H1 (cell line): ENCODE measurements around the gene ABTB1. TPM values are rescaled to one million over a fixed set of nuclear protein-coding genes. Genes with fewer than 3 reads are reported as not detected.

Experiments used
- CTCF ChIP-seq, 3 experiments: IDR thresholded peaks; 1 replicate in 2 of 3; 2 replicates in 1 of 3; pipeline versions ENCODE4 v1.5.1 to v1.6.1; 2011; ENCODE audit warnings: low read length in 3 of 3, mild to moderate bottlenecking in 3 of 3, inconsistent platforms in 2 of 3, low read depth in 1 of 3, moderate library complexity in 1 of 3; ENCODE audit not compliant: insufficient read depth in 1 of 3; ENCODE audit errors: control extremely low read depth in 1 of 3
- polyA plus RNA-seq, 7 experiments: library from polyadenylated mRNA; depleted of rRNA in 3 of 7; stranded (reverse) in 5 of 7; unstranded in 2 of 7; fragments of >200 nt in 5 of 7; fragments of 200-250 nt in 2 of 7; gene quantifications; 1 replicate in 5 of 7; 2 replicates in 1 of 7; 4 replicates in 1 of 7; pipeline versions ENCODE4 v1.2.1 to v1.2.3, GENCODE V29; 2011 to 2013; ENCODE audit warnings: missing spikeins in 2 of 7, mixed read lengths in 2 of 7
- total RNA-seq: library from RNA; stranded (reverse); fragmentation: NEBNext Ultra II Directional; extraction: Animal tissue kit (Norgen Biotek cat#: 25700); gene quantifications from 2 replicates; pipeline ENCODE4 v1.2.1, GENCODE V29; 2021

The ABTB1 gene
- total and polyA plus RNA-seq, 2 of the 8 experiments (the other 6 are each of a cell fraction or from before 2014, with no cell fraction given), result 7.1 to 9.4 TPM

DNA sequence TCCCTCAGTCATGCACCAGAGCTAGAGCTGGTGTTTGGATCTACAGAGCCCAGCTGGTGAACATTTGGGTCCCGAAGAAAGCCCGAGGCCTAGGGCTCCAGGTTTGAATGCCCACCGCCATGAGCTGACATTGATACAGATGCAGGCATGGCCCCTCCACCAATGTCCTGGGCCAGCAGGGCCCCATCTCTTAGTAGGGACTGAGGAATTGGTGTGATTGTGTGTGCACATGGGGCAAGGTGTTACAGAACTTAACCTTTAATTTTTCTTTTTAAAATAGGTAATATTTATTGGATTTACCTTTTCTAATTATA lies 32.8 kb upstream of the ABTB1 start (continued):
- TF ChIP-seq CTCF (IDR thresholded peaks at IDR 0.05; ENCODE audit: control extremely low read depth in 1 of 3, insufficient read depth in 1 of 3, low read depth in 1 of 3, low read length in 3 of 3), result no peak
